NCI-H510A (cell line): ENCODE data around the gene DBN1.

Experiments used
- DNase-seq: peaks from one replicate; lab custom pipeline; 2025; lab: John Stamatoyannopoulos, UW

Gene DBN1

DNA sequence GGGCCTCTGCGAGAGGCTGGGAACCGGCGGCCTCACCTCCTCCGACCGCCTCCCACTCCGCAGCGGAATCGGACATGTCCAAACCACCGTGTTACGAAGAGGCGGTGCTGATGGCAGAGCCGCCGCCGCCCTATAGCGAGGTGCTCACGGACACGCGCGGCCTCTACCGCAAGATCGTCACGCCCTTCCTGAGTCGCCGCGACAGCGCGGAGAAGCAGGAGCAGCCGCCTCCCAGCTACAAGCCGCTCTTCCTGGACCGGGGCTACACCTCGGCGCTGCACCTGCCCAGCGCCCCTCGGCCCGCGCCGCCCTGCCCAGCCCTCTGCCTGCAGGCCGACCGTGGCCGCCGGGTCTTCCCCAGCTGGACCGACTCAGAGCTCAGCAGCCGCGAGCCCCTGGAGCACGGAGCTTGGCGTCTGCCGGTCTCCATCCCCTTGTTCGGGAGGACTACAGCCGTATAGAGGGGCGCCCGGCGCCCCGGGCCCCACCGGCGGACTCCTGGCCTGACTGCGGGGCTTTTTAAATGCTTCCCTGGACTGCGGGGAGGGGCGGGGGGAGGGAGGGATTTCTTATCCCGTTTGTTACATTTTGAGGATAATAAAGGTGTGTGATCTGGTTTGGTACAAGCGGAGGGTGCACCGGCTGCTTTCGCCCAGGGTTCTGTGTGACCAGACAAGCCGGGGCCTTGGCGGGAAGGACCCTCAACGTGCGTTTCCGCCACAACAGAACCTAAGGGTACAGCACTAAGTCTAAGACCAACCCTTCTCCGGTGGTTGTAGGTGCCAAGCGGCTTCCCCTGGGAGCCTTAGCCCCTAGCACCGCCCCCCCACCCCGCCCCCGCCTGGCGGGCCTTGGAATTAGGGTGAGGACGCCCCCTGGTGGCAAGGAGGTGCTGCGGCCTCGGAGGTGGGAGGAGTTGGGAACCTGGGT is 17.5 kb downstream of the DBN1 start:
- peak; percentile 81 for DNase-seq

DNA sequence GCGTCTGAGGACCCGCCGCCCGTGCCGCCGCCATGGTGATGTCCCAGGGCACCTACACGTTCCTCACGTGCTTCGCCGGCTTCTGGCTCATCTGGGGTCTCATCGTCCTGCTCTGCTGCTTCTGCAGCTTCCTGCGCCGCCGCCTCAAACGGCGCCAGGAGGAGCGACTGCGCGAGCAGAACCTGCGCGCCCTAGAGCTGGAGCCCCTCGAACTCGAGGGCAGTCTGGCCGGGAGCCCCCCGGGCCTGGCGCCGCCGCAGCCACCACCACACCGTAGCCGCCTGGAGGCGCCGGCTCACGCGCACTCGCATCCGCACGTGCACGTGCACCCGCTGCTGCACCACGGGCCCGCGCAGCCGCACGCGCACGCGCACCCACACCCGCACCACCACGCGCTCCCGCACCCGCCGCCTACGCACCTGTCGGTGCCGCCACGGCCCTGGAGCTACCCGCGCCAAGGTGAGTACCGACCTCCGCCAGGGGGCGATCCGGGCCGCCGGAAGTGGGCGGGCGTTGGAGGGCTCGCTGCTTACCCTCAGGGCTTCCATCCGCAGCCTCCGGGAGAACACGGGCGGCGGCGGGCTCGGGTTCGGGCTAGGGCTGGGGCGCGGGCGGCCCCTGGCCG is 18.3 kb downstream of the DBN1 start:
- DNase-seq: peak; percentile 50

DNA sequence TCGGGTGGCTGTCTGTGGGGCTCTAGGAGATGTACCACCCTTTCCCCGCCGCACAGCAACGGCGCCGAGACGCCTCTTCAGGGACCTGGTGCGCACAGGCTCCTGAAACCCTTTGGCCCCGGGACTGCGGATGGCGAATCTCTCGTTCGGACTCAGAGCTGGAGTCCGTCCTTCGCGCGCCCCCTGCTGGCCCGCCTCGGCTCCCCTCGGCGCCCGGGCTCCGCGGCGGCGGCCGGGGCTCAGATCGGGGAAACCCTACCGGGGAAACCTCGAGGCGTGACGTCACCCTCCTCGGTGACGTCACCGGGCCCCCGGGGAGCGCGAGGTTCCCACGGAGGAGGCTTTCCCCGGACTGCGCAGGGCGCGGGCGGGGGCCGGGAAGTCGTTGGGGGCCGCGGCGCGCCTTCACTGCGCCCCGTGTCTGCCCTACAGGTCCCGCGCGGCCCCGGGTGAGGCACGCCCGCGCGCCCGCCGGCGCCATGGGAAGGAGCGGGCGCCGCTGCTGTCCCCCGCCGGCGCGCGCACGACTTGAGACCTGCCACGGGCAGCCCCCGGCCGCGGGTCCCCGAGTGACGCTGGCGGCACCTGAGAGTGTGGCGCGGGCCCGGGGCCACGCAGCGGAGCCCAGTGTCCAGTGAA is 18.9 kb downstream of the DBN1 start:
- peak; percentile 71 for DNase-seq

DNA sequence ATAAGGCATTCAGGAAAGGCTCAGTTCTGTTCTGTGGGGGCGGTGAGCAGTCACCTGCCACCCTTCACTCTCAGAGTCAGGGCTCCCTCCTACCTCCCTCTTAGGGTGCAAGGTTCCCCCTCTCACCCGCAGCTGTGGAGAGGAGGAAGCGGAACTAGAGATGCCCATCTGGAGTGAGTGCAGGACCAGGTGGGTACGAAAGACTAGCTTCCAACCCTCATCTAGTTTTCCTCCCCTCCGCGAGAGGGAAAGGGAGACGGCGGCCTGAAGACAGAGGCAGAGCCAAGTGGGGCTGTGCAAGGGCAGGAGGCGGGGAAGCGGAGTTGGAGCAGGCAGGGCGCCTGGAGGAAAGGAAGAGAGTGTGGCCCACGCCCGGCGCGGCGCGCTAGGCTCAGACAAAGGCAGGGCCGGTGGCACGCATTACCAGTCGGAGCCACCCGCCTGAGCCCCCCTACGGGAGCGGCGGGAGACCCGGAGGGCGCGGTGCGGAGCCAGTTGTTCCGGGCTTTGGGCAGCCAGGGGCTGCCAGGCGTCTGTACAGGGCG is 19.5 kb downstream of the DBN1 start:
- DNase-seq: no peak

DNA sequence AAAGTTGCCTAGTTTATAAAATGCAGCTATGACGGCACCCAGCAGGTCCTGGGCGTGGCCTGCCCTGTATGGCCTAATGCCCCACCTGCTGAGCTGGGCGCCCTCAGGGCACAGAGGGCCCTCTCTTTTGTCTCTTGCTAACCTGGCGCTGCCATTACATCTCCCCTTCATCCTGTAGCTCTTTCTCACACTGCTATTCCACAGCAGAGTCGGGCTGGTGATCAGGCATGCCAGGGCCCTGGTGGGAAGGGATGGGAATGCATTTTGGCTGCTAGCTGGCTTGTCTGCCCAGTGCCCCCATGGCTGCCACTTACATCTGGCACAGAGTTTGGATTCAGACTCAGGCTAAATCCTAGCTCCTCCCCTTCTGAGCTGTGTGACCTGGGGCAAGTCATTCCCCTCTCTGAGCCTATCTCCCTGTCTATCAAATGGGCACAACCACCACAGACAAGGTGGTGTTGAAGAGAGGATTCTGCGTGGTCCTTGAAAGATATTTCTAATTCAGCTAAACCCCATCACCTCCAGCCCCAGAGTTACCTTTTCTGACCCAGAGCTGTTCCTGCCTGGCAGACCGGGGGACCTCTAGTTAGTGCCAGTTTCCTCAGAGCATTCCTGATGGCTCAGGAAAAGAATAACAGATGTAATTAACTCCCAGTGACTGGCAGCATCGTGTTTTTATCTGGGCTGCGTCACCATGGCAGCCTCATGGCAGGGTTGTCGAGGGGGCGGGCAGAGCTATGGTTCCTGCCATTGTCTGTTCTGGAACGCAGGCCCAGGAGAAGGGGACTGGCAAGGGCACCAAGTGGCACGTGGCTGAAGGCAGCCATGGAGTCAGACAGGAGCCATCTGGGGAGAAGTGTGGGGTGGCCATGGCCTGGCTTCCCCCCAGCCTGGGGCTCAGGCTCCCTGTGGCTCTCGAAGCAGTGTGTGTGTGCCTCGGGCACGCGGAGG is 20.5 kb downstream of the DBN1 start:
- DNase-seq: no peak

DNA sequence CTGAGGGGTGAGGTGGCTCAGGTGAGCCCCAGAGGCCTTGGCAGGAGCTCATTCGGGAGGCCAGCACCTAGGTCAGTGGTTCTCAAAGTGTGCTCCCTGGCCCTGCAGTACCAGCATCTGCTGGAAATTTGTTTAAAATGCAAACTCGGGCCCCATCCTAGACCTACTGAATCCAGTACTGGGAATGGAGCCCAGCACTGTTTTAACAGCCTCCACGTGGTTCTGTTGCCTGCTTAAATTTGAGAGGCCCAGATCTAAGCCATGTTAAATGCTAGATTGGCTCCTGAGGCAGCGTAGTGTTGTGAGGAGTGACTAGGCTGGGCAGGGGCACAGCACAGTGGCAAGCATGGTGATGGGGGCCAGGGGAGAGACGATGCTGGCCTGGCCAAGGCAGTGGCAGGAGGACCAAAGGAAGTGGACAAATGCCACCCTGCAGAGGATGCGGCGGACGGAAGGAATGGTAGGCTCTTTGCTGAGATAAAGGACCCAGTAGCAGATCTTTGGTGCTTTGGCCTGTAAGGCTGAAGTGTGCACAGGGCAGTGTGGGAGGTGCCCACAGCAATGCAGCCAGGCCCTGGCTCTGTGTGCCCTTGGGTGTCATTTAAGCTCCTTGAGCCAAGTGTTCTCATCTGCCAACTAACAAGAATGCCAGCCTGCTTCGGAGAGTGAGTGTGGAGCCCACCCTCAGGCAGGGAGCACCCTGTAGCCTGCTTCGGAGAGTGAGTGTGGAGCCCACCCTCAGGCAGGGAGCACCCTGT is 22.6 kb downstream of the DBN1 start:
- no peak for DNase-seq

DNA sequence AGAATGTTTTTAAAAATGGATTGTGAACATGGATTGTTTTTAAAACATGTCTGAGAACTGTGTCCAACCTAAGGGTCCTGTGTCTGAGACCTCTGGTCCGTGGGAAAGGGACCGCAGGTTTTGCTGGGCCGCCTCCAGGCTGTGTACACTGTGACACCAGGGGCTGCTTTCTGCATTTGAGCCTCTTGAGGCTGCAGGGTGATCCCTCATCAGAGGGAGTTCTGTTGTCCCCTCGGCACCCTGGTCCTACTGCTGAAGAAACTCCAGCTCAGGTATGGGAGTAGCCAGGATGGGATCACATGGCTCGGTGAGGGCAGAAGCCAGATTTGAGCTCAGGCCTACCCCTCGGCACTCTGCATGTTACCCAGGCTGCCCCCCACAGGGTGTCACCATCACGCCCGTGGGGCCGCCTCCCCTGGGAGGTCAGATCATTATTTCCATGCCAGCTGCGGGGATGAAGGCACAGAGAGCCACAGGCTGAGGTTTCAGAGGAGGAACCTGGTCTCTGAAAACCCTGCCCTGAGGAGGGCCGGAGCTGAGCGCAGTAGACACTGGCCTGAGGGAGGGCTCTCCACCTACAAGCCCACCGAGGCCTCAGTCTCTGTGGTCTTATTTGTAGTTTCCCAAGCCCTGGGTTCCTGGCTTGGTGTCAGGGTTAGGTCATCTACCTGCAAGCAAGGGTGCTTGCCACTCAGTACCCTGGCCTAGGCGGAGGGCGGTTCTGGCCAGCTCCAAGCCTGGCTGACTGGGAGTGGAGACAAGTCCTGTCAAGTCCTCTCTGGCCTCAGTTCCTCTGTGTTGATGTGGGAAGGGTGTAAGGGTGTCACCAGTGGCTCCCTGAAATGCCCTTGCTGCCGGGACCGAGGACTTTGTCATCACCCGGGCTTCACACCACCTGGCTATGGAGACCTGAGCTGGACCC is 24.0 kb downstream of the DBN1 start:
- no peak for DNase-seq

DNA sequence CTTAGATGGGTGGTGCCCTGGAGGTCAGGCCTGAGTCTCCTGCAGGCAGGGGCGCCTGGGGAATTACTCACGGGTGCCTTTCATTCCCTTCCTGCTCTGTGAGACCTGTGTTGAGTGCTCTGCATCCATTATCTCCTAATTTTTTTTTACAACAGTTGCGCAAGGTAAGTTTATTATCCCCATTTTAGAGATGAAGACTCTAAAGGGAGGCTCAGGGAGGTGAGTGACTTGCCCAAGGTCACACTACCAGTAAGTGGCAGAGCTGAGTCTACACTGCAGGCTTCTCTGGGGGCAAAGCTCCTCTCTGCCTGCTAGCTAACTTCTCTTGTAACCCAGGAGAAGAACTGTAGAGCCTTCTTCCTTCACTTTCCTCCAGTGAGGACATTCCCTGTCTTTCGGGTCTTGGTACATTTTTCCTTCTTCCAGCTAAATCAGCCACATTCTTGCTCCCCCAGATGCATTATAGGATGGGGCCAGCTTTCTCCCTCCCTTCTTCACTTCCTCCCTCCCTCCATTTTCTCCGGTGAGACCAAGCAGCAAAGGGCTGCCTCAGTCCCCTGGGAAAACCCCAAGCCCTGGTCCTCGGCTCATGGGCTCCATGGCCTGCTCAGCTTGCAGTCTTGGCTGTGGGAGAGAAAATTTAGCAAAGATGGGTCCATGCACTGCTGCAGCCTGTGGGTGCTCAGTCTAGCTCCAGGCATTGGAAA is 25.0 kb downstream of the DBN1 start:
- DNase-seq: no peak

DNA sequence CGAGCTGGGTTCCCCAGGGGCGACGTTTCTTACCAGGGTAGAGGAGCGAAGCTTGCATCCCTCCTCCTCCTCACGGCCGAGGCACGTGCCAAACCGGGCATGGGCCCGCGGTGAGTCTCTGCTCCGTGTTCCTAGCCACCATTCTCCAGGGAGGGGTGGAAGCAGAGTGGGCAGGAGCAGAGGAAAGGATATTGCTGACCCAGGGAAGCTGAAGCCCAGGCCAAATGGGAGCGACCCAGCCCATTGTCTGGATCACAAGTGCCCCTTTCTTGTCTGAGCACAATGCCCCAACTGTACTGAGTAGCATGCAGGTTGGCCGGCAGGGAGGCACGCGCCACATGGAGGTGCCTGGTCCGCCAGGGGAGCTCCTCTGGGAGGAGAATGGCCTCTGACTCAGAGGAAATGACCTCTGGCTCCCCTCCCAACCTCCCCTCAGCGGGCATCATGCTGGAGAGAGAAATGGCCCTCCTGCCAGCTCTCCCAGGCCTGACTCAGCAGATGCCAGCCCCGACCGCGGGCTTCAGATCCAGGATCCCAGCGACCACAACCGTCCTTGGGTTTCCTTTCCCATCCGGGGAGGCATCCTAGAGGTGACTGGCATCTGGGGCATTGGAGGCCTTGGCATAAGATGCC is 25.7 kb downstream of the DBN1 start:
- no peak for DNase-seq

DNA sequence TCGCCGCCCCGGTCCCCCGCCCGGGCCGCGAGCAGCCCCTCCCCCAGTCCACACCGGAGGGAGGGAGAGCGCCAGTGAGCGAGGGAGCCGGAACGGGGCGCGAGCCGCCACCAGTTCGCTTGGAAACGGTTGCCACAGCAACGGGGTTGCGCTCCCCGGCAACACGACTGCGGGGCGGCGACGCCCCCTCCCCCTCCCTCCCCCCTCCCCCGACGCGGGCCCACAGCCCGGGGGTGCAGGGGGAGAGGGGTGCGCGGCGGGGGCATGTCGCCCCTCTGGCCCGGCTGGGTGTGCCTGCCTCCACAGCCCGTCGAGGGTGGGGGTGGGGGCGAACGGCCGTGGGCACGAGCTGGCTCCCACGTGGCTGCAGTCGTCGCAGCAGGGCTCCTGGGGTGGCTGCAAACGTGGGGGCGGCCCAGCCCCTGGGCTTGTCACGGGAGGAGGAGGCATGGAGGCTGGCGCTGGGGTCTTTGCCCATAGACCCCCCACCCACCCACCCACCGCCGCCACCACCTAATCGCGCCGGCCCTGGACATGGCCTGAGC is 26.3 kb downstream of the DBN1 start:
- DNase-seq: peak; percentile 34

DNA sequence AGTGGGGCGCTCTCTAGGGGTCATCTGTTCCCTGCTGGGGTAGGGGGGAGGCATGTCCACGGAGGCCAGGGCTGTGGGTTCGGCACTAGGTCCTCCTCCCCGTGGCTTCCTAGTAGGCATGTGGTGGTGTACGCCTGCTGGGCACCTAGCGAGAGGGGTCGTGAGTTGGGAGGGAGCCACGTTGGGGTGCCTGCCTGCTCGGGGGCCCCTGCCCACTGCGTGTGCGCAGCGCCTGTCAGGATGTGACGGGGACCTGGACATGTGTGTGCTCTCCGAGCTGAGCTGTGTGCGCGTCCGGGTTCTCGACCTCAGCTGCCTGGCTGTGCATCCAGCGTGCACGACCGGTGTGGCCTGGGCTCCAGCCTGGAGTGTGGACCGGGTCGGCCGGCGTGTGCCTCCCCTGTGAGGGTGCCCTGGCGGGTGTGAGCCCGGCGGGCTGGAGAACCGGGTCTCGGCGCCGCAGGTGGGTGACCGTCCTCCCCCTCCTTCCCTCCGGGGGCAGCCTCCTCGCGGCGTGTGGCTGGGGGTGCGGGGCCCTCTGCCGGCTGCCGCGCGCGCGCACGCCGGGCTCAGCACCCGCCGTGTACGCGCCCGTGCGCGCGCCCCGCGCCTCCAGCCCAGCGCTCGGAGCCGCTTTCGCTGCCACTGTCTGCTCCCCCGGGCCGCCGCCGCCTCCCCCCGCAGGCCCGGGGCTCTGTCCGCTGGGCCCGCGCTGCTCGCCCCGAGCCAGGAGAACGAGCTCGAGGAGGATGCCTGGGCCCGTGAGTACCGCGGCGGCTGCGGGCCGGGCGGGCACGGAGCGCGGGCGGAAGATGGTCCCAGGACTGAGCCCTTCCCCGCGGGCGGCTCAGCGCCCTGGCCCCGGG is 27.0 kb downstream of the DBN1 start, which contains the start of gene PRR7:
Gene PRR7, plus strand, starts transcription at position 615 of the 866 bp plus-strand sequence. CDS start 8,254 bp downstream, outside the sequence.
- DNase-seq: peak; percentile 52

DNA sequence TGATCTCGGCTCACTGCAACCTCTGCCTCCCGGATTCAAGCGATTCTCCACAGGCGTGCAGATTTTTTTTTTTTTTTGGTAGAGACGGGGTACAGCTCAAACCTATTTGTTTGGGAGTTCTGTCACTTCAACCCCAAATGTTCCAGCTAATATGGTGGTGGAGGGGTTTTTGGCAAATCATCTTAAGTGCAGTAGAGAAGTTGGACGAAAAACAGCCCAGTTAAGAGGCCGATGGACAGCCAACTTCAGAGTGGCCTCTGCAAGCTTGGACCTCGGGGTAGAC is 27.6 kb downstream of the DBN1 start:
- DNase-seq: no peak

DNA sequence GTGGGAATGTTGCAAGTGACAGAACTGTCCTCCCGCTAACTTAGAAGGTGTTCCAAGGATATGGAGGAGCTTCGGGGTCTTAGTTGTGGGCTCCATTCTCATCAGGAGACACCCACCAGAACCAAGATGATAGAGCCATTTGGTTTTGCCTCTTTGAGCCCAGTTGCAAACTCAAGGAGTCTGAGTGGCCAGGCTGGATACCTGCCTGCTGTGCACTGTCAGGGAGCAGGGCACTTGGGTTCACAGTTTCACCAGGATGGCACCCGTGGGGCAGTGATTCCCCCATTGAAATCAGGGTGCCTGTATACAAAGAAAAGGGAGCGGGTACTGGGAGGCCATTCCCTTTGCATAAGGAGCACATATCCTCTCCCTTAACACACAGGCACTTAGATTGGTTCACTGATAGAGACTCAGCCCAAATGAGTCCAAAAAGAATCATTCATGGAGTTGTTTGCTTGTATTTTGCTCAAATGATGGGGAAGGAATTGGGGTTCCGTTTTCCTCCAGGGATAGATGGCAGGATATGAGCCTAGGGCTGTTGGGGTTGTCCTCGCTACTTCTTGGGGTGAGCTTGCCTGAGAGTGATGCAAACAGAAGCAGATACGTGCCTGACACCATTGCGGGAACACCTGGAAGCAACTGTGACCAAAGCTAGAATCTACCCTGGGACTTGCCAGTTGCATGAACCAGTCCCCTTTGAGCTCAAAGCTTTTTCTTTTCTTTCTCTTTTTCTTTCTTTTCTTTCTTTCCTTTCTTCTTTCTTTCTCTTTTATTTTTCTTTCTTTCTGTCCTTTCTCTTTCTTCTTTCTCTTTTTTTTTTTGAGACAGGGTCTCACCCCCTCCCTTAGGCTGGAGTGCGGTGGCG is 28.1 kb downstream of the DBN1 start:
- no peak for DNase-seq

DNA sequence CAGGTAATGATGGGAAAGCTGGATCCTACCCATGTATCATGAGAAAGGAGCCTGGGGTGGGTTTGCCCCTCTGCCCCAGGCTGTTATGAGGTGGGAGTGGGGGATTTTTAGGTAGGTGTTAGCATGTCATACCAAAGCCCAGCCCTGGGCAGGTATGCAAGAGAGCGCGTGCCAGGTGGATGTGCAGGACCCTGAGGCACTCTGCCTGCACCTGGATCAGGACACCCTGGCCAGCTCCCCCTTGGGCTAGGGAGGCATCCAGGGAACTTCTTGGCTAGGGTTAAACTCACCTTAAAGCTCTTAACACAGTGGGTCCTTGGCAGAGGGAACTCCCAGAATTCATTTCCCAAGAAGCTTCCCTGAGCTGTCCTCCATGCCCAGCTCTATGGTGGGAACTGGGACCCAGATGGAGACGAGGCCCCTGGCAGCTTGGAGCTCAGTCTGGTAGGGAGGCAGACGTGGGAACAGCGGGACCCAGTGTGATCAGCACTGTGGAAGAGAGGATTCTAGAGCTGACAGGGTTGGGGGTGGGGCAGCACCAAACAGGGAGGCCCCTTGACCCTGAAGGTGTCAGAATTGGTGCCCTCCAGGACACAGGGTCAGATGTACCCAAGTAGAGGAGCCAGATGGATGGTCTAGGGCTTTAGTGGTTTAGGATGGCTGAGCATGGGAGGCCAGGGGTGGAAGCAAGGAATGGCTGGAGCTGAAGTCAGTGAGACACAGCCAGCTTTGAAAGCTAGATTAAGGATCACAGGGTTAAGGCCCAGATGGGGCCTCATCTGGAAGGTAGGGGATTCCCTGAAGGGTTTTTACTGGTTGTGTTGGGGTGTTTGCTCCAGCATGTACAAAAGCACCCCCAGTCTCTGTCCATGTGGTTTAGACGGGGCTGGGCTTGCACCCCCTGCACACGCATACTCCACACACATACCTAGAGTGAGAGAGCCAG is 29.1 kb downstream of the DBN1 start:
- DNase-seq: no peak
